T-helper 2 cell treated with Interferon-gamma antibody and Interleukin-4, amounts not matched to agents 5 μg/mL and 100 μg/mL, for 36 hours (primary cell): ENCODE results near the gene TEPSIN.

Experiments
- DNase-seq: peaks from one replicate; pipeline ENCODE4 v3.0.0; 2021; ENCODE audit warnings: low spot score
- H3K27ac Mint-ChIP-seq: one replicate; pipeline ENCODE4 v1.8.0; 2021; ENCODE audit warnings: mild to moderate bottlenecking, mixed read lengths
- H3K27me3 Mint-ChIP-seq: one replicate; pipeline ENCODE4 v1.8.0; 2021; ENCODE audit warnings: low read depth, mixed read lengths
- H3K36me3 Mint-ChIP-seq: one replicate; pipeline ENCODE4 v1.8.0; 2021; ENCODE audit warnings: low read depth, mixed read lengths
- H3K4me1 Mint-ChIP-seq: one replicate; pipeline ENCODE4 v1.8.0; 2021; ENCODE audit warnings: low read depth, mixed read lengths
- H3K4me3 Mint-ChIP-seq: one replicate; pipeline ENCODE4 v1.8.0; 2022; ENCODE audit warnings: mild to moderate bottlenecking, moderate library complexity, mixed read lengths
- H3K9me3 Mint-ChIP-seq: one replicate; pipeline ENCODE4 v1.8.0; 2021; ENCODE audit warnings: mixed read lengths

TEPSIN gene

GRCh38 chr17:81193470-81194224, 45.2 kb downstream of the TEPSIN start:
- Mint-ChIP-seq H3K4me3 (no peak overlapping the region), H3K36me3 (no peaks in the 10 kb centered on the region), H3K27ac (no peak overlapping the region), H3K4me1 (no peaks in the 10 kb centered on the region), H3K27me3 (no peaks in the 10 kb centered on the region), H3K9me3 (no peaks in the 10 kb centered on the region)
- DNase-seq, result no peak

- no peak for DNase-seq
- Mint-ChIP-seq H3K27ac (no peak overlapping the region), H3K27me3 (no peaks in the 10 kb centered on the region), H3K4me1 (no peaks in the 10 kb centered on the region), H3K36me3 (no peaks in the 10 kb centered on the region), H3K4me3 (no peak overlapping the region), H3K9me3 (no peaks in the 10 kb centered on the region)
These were observed 45.8 kb downstream of the TEPSIN start for GRCh38 chr17:81193051-81193410.

GRCh38 chr17:81192386-81193050, 46.3 kb downstream of the TEPSIN start:
- Mint-ChIP-seq H3K36me3 (no peaks in the 10 kb centered on the region), H3K27ac (no peak overlapping the region), H3K4me3 (no peak overlapping the region), H3K27me3 (no peaks in the 10 kb centered on the region), H3K9me3 (no peaks in the 10 kb centered on the region), H3K4me1 (no peaks in the 10 kb centered on the region)
- DNase-seq, result no peak

DNA sequence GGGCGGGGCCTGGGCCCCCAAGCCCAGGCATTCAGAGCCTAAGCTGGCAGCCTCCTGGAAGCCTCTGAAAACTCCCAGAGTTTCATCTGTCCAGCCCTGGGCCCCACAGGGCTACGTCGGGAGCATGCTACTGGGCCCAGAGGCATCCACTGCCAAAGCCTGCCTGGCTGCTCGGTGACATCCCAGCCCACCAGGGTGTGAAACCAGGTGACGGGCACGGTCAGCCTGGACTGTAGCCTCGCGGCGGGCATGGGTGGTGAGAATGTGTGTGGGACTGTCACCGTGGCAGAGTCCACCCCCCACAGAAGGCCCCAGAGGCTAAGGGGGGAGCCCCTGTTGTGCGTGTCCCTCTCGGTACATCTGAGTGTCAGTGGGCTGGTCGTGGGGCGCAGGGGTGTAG, 47.2 kb downstream of the TEPSIN start:
- H3K4me3 Mint-ChIP-seq, result no peak overlapping the region
- DNase-seq, result no peak
- H3K27me3 Mint-ChIP-seq, result no peaks in the 10 kb centered on the region
- H3K36me3 Mint-ChIP-seq, result no peaks in the 10 kb centered on the region
- no peaks in the 10 kb centered on the region for H3K4me1 Mint-ChIP-seq
- H3K9me3 Mint-ChIP-seq, result no peaks in the 10 kb centered on the region
- no peak overlapping the region for H3K27ac Mint-ChIP-seq

- DNase-seq, result no peak
- Mint-ChIP-seq H3K27ac (no peak overlapping the region), H3K9me3 (no peaks in the 10 kb centered on the region), H3K36me3 (no peaks in the 10 kb centered on the region), H3K27me3 (no peaks in the 10 kb centered on the region), H3K4me3 (no peak overlapping the region), H3K4me1 (no peaks in the 10 kb centered on the region)
These were observed 47.7 kb downstream of the TEPSIN start for GRCh38 chr17:81191116-81191515.

DNA sequence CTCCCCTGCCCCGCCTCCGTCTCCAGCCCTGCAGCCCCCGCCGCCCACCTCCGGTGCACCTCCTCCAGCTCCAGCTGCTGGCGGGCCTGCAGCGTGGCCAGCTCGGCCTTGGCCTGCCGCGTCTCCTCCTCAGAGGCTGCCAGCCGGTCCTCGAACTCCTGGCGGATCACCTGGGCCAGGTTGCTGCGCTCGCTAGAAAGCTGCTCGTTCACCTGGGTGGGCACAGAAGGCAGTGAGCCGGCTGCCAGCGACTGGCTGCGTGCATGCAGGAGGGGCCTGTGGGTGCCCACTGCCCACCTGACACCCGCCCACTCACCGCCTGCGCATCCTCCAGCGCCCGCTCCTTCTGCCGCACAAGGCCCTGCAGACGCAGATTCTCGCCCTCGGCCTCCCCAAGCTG, 48.3 kb downstream of the TEPSIN start:
- H3K4me1 Mint-ChIP-seq, result no peaks in the 10 kb centered on the region

DNA sequence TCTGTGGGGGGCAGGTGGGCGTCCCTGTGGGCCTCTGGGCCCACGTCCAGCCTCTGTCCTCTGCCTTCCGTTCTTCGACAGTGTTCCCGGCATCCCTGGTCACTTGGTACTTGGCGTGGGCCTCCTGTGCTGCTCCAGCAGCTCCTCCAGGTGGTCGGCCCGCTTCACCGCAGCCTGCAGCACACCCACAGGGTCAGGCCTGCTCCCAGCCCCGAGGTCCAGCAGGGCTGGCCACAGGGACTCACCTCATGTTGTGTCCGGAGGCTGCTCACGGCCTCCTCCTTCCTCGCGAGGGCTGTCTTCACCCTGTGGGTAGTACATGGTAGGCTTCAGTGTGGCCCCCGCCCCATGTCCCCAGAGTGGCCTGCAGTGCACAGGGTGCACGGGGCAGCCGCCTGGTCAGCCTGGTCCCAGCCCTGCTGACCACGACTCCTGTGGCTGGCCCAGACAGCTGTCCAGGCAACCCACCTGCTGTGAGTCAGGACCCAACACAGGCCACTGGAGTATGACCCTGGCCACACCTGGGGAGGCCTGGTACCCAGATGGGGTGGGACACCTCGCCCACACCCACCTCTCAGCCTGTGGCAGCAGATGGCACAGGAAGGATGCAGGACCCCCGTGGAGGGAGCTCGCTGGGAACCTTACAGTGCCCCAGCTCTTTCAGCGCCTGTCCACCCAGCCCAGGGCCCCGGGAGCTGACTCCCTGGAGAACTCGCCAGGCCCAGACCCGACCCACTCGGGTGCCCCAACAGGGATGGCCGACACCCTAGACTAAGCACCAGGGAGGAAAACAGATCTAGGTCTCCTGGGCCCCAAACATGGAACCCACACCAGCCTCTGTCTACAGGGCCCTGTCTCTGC, 49.0 kb downstream of the TEPSIN start:
- Mint-ChIP-seq H3K4me3 (no peak overlapping the region), H3K4me1 (no peaks in the 10 kb centered on the region), H3K9me3 (no peaks in the 10 kb centered on the region), H3K27ac (no peak overlapping the region), H3K36me3 (no peaks in the 10 kb centered on the region), H3K27me3 (no peaks in the 10 kb centered on the region)
- no peak for DNase-seq

More for the DNA sequence above, 48.3 kb downstream of the TEPSIN start:
- H3K36me3 Mint-ChIP-seq, result no peaks in the 10 kb centered on the region
- no peaks in the 10 kb centered on the region for H3K27me3 Mint-ChIP-seq
- no peak overlapping the region for H3K27ac Mint-ChIP-seq
- no peak overlapping the region for H3K4me3 Mint-ChIP-seq
- no peaks in the 10 kb centered on the region for H3K9me3 Mint-ChIP-seq
- no peak for DNase-seq

DNA sequence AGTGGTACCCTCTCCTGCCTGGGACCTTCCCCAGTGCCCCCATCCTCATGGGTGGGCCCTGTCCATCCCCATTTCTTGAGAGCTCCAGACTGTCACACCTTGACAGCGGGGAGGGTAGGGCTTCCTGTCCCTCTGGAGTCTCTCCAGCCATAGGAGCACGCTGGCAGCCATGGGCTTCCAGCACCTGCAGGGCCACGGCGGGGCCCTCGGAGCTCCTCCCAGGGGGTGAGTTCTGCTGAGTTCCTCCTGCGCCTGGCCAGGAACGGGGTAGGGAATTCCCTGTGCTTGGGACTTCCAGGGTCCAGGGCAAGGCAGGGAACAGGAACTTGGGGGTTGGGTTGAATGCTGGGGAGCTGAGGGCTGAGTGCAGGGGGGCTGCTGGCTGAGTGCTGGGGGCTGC, 49.8 kb downstream of the TEPSIN start:
- no peaks in the 10 kb centered on the region for H3K27me3 Mint-ChIP-seq
- H3K9me3 Mint-ChIP-seq, result no peaks in the 10 kb centered on the region
- H3K27ac Mint-ChIP-seq, result no peak overlapping the region
- H3K4me3 Mint-ChIP-seq, result no peak overlapping the region
- DNase-seq, result no peak
- H3K4me1 Mint-ChIP-seq, result no peaks in the 10 kb centered on the region
- H3K36me3 Mint-ChIP-seq, result no peaks in the 10 kb centered on the region

DNA sequence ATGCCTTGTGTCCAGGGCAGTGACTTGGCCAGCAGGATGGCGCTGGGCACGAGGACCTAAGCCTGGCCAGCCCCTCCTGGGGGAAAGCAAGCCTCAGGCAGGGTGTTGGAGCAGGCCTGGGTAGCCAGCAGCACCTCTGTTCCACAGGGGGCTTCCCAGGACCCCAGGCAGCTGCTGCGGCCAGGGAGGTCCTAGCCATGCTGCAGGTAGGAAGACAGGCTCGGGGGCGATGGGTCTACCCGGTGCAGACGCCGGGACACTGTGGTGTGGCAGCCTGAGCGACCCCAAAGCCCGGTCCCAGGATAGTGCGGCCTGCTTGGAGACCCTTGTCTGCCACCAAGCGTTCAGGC, 50.4 kb downstream of the TEPSIN start:
- Mint-ChIP-seq H3K4me3 (no peak overlapping the region), H3K27ac (no peak overlapping the region), H3K4me1 (no peaks in the 10 kb centered on the region), H3K36me3 (no peaks in the 10 kb centered on the region), H3K9me3 (no peaks in the 10 kb centered on the region), H3K27me3 (no peaks in the 10 kb centered on the region)
- DNase-seq, result no peak

- no peak overlapping the region for H3K27ac Mint-ChIP-seq
- H3K36me3 Mint-ChIP-seq, result no peaks in the 10 kb centered on the region
- no peak for DNase-seq
- H3K4me3 Mint-ChIP-seq, result no peak overlapping the region
- H3K9me3 Mint-ChIP-seq, result no peaks in the 10 kb centered on the region
- H3K4me1 Mint-ChIP-seq, result no peaks in the 10 kb centered on the region
- H3K27me3 Mint-ChIP-seq, result no peaks in the 10 kb centered on the region
These were observed 51.0 kb downstream of the TEPSIN start for GRCh38 chr17:81187586-81188490.

GRCh38 chr17:81187120-81187519, 51.7 kb downstream of the TEPSIN start:
- H3K9me3 Mint-ChIP-seq, result no peaks in the 10 kb centered on the region
- H3K36me3 Mint-ChIP-seq, result no peaks in the 10 kb centered on the region
- H3K4me3 Mint-ChIP-seq, result no peak overlapping the region
- no peak overlapping the region for H3K27ac Mint-ChIP-seq
- no peak for DNase-seq
- H3K4me1 Mint-ChIP-seq, result no peaks in the 10 kb centered on the region
- H3K27me3 Mint-ChIP-seq, result no peaks in the 10 kb centered on the region

DNA sequence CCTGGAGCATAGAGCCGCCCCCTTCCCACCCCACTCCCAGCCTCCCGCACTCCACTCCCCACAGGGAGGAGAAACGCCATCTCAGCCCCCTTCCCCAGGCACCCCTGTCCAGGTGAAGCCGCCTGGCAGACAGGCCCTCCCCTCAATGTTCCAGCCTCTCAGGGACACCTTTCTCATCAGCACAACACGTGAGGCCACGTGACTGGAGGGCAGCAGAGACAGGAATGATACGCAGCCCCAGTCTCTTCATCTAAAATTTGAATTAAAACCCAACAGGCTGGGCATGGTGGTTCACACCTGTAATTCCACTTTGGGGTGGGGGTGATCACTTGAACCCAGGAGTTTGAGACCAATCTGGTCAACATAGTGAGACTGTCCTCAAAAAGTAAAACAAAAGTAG, 52.7 kb downstream of the TEPSIN start:
- H3K4me3 Mint-ChIP-seq, result no peak overlapping the region
- H3K4me1 Mint-ChIP-seq, result no peaks in the 10 kb centered on the region
- no peaks in the 10 kb centered on the region for H3K27me3 Mint-ChIP-seq
- H3K27ac Mint-ChIP-seq, result no peak overlapping the region
- no peaks in the 10 kb centered on the region for H3K9me3 Mint-ChIP-seq
- no peaks in the 10 kb centered on the region for H3K36me3 Mint-ChIP-seq
- DNase-seq, result no peak

DNA sequence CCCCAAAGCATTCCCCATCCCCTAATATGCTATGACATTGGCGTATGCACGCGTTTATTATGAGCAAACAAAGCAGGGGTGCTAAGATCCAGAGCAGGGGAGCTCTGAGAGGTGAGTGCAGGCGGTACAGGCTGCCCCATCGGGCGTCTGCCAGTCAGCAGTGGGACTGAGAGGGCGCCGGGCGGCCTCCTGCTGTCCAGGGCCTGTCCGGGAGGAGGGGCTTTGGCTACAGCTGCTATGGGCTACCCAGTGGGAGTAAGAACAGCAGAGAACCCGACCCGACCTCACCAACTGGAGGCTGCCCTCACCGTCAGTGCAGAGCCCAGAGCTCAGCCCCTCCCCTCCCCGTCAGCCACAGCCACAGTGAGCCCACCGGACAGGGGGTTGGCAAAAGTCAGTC, 54.3 kb downstream of the TEPSIN start:
- no peak for DNase-seq
- H3K4me3 Mint-ChIP-seq, result no peak overlapping the region
- no peaks in the 10 kb centered on the region for H3K9me3 Mint-ChIP-seq
- H3K27me3 Mint-ChIP-seq, result no peaks in the 10 kb centered on the region
- no peaks in the 10 kb centered on the region for H3K36me3 Mint-ChIP-seq
- no peak overlapping the region for H3K27ac Mint-ChIP-seq
- no peaks in the 10 kb centered on the region for H3K4me1 Mint-ChIP-seq
